Colonic mucosa (tissue), 4 donors: ENCODE results near the gene ITGB7. TPM values are rescaled to one million over a fixed set of nuclear protein-coding genes. Genes with fewer than 3 reads are reported as not detected.
"Not testable (repeated sequence)": the region's sequence is repeated elsewhere in the genome, so short reads cannot be mapped to it uniquely, and the experiment has no call there.

Source experiments
- DNase-seq: peaks from one replicate; pipeline ENCODE4 v3.0.0-alpha.2; 2020
- H3K27ac ChIP-seq: fragments of 200-600 bp; one replicate; pipeline ENCODE4 v1.8.0; 2021
- H3K27me3 ChIP-seq: fragments of 200-600 bp; one replicate; pipeline ENCODE4 v1.8.0; 2021
- H3K36me3 ChIP-seq: fragments of 200-600 bp; one replicate; pipeline ENCODE4 v1.8.0; 2021
- H3K4me1 ChIP-seq: fragments of 200-600 bp; one replicate; pipeline ENCODE4 v1.8.0; 2021; ENCODE audit warnings: mild to moderate bottlenecking
- H3K4me3 ChIP-seq: fragments of 200-600 bp; one replicate; pipeline ENCODE4 v1.8.0; 2021
- H3K9ac ChIP-seq, 2 donors: one replicate each; pipeline ENCODE4 v1.7.0; 2013; ENCODE audit warnings: control low read depth in 2 of 2, low read depth in 2 of 2, low read length in 2 of 2
- H3K9me3 ChIP-seq: fragments of 200-600 bp; one replicate; pipeline ENCODE4 v1.8.0; 2021
- CTCF ChIP-seq: fragments of 200-600 bp; IDR thresholded peaks from one replicate; pipeline ENCODE4 v1.8.0; 2022; ENCODE audit warnings: antibody characterized with exemption, mild to moderate bottlenecking
- intact Hi-C: fragments of 100-400 bp; cut with DNase I; formaldehyde crosslinking; loops from one replicate; pipeline ENCODE4 v1.14.1; 2022
- total RNA-seq, 2 donors: library from RNA; stranded (reverse); fragmentation: NEBNext Ultra II Directional in 1 of 2; extraction: Animal tissue kit (Norgen Biotek cat#: 25700) in 1 of 2; gene quantifications; one replicate each; pipeline ENCODE4 v1.2.1, GENCODE V29; 2021
- donor health status: healthy.
- donor health status: DM: no; HTN: no; CAD: no.
- donor health status: DM: no; HTN: no; CAD: no.

ITGB7 gene
- total RNA-seq, 2 donors from 2014 or later, result 5.3 to 8.8 TPM

- peaks cover 11% of the 10 kb centered on the region for H3K36me3 ChIP-seq
- peaks cover 15% of the 10 kb centered on the region for H3K4me1 ChIP-seq
- no peaks in the 10 kb centered on the region for H3K9me3 ChIP-seq
- no peak overlapping the region for H3K27ac ChIP-seq
- DNase-seq, result no peak
- intact Hi-C loops, result no loop called here
- no peak for TF ChIP-seq CTCF
- H3K27me3 ChIP-seq, result no peaks in the 10 kb centered on the region
- peak overlapping the region in 1 of 2 donors; percentile 87 for H3K9ac ChIP-seq
- peak overlapping the region; percentile 81 for H3K4me3 ChIP-seq
Measured at GRCh38 chr12:53181935-53182334, 25.1 kb downstream of the ITGB7 start.

- H3K9ac ChIP-seq, result peak overlapping the region; percentile 71 to 87
- intact Hi-C loops, result no loop called here
- DNase-seq, result peak; percentile 72
- peaks cover 15% of the 10 kb centered on the region for H3K4me1 ChIP-seq
- peaks cover 5% of the 10 kb centered on the region for H3K36me3 ChIP-seq
- no peaks in the 10 kb centered on the region for H3K27me3 ChIP-seq
- H3K4me3 ChIP-seq, result peak overlapping the region; percentile 81
- H3K9me3 ChIP-seq, result no peaks in the 10 kb centered on the region
- TF ChIP-seq CTCF, result no peak
- H3K27ac ChIP-seq, result peak overlapping the region; percentile 94
Measured at GRCh38 chr12:53180931-53181645, 26.0 kb downstream of the ITGB7 start.

GRCh38 chr12:53180220-53180930, 26.7 kb downstream of the ITGB7 start, which contains the start of the genes CSAD and ZNF740:
Gene CSAD, minus strand, starts transcription at chr12:53180925. Its CDS starts 7,455 bp downstream, at chr12:53173470.
Gene ZNF740, plus strand, starts transcription at chr12:53180722. Its CDS starts 1,262 bp downstream, at chr12:53181984.
- peak within 1 kb of the TSS; percentile 71 to 87 for H3K9ac ChIP-seq
- peak within 1 kb of the TSS; percentile 94 for H3K27ac ChIP-seq
- no peak for TF ChIP-seq CTCF
- peak within 1 kb of the TSS; percentile 81 for H3K4me3 ChIP-seq
- intact Hi-C loops, result no loop called here
- peaks cover 19% of the 10 kb centered on the region for H3K4me1 ChIP-seq
- H3K36me3 ChIP-seq, result no peaks in the 10 kb centered on the region
- DNase-seq, result peak; percentile 98
- H3K27me3 ChIP-seq, result no peaks in the 10 kb centered on the region
- no peaks in the 10 kb centered on the region for H3K9me3 ChIP-seq

- H3K9ac ChIP-seq, result peak overlapping the region; percentile 64 to 87
- H3K36me3 ChIP-seq, result no peaks in the 10 kb centered on the region
- TF ChIP-seq CTCF, result no peak
- peak overlapping the region; percentile 81 for H3K4me3 ChIP-seq
- peaks cover 20% of the 10 kb centered on the region for H3K4me1 ChIP-seq
- H3K27me3 ChIP-seq, result no peaks in the 10 kb centered on the region
- no peaks in the 10 kb centered on the region for H3K9me3 ChIP-seq
- intact Hi-C loops, result no loop called here
- peak overlapping the region; percentile 94 for H3K27ac ChIP-seq
- DNase-seq, result peak; percentile 56
Measured at GRCh38 chr12:53179687-53180219, 27.3 kb downstream of the ITGB7 start.

GRCh38 chr12:53178803-53179202, 28.2 kb downstream of the ITGB7 start:
- H3K27ac ChIP-seq, H3K27me3 ChIP-seq, H3K9me3 ChIP-seq, DNase-seq, H3K4me3 ChIP-seq, H3K9ac ChIP-seq, intact Hi-C loops, H3K36me3 ChIP-seq: not testable (repeated sequence)
- peaks cover 20% of the 10 kb centered on the region for H3K4me1 ChIP-seq

GRCh38 chr12:53177447-53177846, 29.6 kb downstream of the ITGB7 start:
- H3K36me3 ChIP-seq, intact Hi-C loops, H3K4me3 ChIP-seq, H3K9me3 ChIP-seq, H3K9ac ChIP-seq, DNase-seq, H3K27ac ChIP-seq, H3K27me3 ChIP-seq: not testable (repeated sequence)
- H3K4me1 ChIP-seq, result peaks cover 10% of the 10 kb centered on the region
